H1 (cell line): ENCODE measurements around the gene BTRC.

Experiments used
- BRCA1 ChIP-seq: IDR thresholded peaks from 2 replicates; pipeline ENCODE4 v1.6.1; 2012; ENCODE audit warnings: low read depth, low read length, improper control_type of control experiment
- CTCF ChIP-seq, 3 experiments: IDR thresholded peaks; 1 replicate in 2 of 3; 2 replicates in 1 of 3; pipeline versions ENCODE4 v1.5.1 to v1.6.1; 2011; ENCODE audit warnings: low read length in 3 of 3, mild to moderate bottlenecking in 3 of 3, inconsistent platforms in 2 of 3, low read depth in 1 of 3, moderate library complexity in 1 of 3; ENCODE audit not compliant: insufficient read depth in 1 of 3; ENCODE audit errors: control extremely low read depth in 1 of 3
- EZH2 ChIP-seq: fragments of 200-600 bp; sonication (generic); IDR thresholded peaks from 2 replicates; pipeline ENCODE4 v1.7.1; 2012; ENCODE audit warnings: low read depth, mild to moderate bottlenecking, moderate library complexity, low read length, inconsistent platforms; ENCODE audit not compliant: severe bottlenecking
- MAFK ChIP-seq: IDR thresholded peaks from 2 replicates; pipeline ENCODE4 v1.6.1; 2012; ENCODE audit warnings: low read depth, mild to moderate bottlenecking, improper control_type of control experiment, low read length
- RAD21 ChIP-seq, 2 experiments: IDR thresholded peaks in 1 of 2; conservative IDR thresholded peaks in 1 of 2; 2 replicates each; pipeline ENCODE4 v1.6.1; 2011; ENCODE audit warnings: low read depth in 2 of 2, low read length in 2 of 2, improper control_type of control experiment in 1 of 2, inconsistent platforms in 1 of 2, mild to moderate bottlenecking in 1 of 2, moderate library complexity in 1 of 2
- RBBP5 ChIP-seq: IDR thresholded peaks from 2 replicates; pipeline ENCODE4 v1.7.1; 2012; ENCODE audit warnings: low read depth, mild to moderate bottlenecking, inconsistent platforms, low read length, moderate library complexity, borderline replicate concordance
- SIN3A ChIP-seq, 2 experiments: IDR thresholded peaks in 1 of 2; conservative IDR thresholded peaks in 1 of 2; 2 replicates each; pipeline ENCODE4 v1.6.1; 2011 to 2012; ENCODE audit warnings: low read length in 2 of 2, improper control_type of control experiment in 1 of 2, low read depth in 1 of 2, mild to moderate bottlenecking in 1 of 2
- SP1 ChIP-seq: IDR thresholded peaks from 2 replicates; pipeline ENCODE4 v1.6.1; 2011; ENCODE audit warnings: low read depth, low read length
- TAF7 ChIP-seq: optimal IDR thresholded peaks from 2 replicates; pipeline ENCODE3; 2011; ENCODE audit warnings: low read depth, mild to moderate bottlenecking, inconsistent platforms, low read length, moderate library complexity, borderline replicate concordance
- TBP ChIP-seq: IDR thresholded peaks from 2 replicates; pipeline ENCODE4 v1.6.1; 2011; ENCODE audit warnings: low read depth, low read length, improper control_type of control experiment
- TCF12 ChIP-seq: IDR thresholded peaks from 2 replicates; pipeline ENCODE4 v1.6.1; 2011; ENCODE audit warnings: low read depth, mild to moderate bottlenecking, low read length
- YY1 ChIP-seq: IDR thresholded peaks from 2 replicates; pipeline ENCODE4 v1.6.1; 2011; ENCODE audit warnings: low read depth, mild to moderate bottlenecking, low read length

DNA sequence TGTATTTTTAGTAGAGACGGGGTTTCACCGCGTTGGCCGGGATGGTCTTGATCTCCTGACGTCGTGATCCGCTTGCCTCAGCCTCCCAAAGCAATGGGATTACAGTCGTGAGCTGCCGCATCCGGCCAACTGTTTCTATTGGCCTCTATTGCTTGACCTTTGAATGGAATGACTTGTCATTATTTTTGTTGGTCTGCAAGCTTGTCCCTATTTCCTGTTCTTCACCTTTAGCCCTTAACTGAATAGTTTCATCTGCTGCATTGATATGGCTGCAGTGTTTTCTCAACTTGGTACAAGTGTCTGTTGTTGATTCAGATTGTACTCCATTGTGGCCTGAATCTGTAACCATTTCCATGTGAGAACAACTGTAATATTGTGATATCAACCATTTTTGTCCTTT, 128.6 kb downstream of the BTRC start:
- TF ChIP-seq TCF12 (no peak), SIN3A (conservative IDR thresholded peaks at IDR 0.05 in 1 of 2, IDR thresholded peaks at IDR 0.05 in 1 of 2; ENCODE audit: low read depth in 1 of 2, low read length in 2 of 2) (no peak), RAD21 (IDR thresholded peaks at IDR 0.05 in 1 of 2, conservative IDR thresholded peaks at IDR 0.05 in 1 of 2; ENCODE audit: low read depth in 2 of 2, low read length in 2 of 2) (no peak), YY1 (no peak), SP1 (no peak), CTCF (IDR thresholded peaks at IDR 0.05; ENCODE audit: control extremely low read depth in 1 of 3, insufficient read depth in 1 of 3, low read depth in 1 of 3, low read length in 3 of 3) (no peak), RBBP5 (no peak), TAF7 (no peak), TBP (no peak), EZH2 (no peak), BRCA1 (no peak), MAFK (no peak)
